Gastroesophageal sphincter (tissue), 3 donors: ENCODE measurements around the gene RAB11FIP5.

Experiments
- CTCF ChIP-seq, 4 experiments: fragments of 200-600 bp in 2 of 4; fragments of 450-650 bp in 2 of 4; sonication (generic) in 1 of 4; IDR thresholded peaks; one replicate each; pipeline ENCODE4 v1.5.1; 2017 to 2019; ENCODE audit warnings: antibody characterized with exemption in 4 of 4, mild to moderate bottlenecking in 2 of 4, moderate library complexity in 2 of 4
- EP300 ChIP-seq: sonication (generic); formaldehyde crosslinking; IDR thresholded peaks from one replicate; pipeline ENCODE4 v1.6.1; 2017; ENCODE audit warnings: antibody characterized with exemption, mild to moderate bottlenecking
- POLR2AphosphoS5 ChIP-seq: sonication (generic); formaldehyde crosslinking; IDR thresholded peaks from one replicate; pipeline ENCODE4 v1.6.1; 2017; ENCODE audit warnings: antibody characterized with exemption

DNA sequence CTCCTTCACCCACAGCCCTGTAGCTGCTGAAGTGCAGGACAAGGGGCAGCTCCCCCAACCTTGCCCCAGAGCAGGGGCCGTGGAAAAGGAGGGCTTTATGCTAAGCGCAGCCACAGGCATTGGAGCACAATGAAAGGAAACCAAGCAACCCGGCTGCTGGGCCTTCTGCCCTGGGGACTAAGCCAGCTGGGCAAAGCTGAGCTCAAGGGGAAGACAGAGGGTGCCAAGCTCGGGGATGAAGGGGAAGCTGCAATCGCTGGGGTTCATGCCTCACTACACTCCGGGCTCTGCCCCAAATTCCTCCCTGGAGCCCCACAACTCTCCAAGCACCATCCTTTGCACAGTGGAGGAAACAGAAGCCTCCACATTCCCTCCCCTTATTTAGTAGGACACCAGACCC lies 53.6 kb downstream of the RAB11FIP5 start:
- TF ChIP-seq EP300 (no peak), POLR2AphosphoS5 (no peak), CTCF (IDR thresholded peaks at IDR 0.05) (no peak)
